Activated CD8-positive, alpha-beta T cell treated with anti-CD3 and anti-CD28 coated beads, Interleukin-2, amount 10 ng/mL, durations not matched to agents 7 days and 5 days (primary cell): ENCODE results near the gene STIMATE. TPM values are rescaled to one million over a fixed set of nuclear protein-coding genes. Genes with fewer than 3 reads are reported as not detected.

ENCODE experiments used
- ATAC-seq: fragments of 150-1000 bp; cut with Tn5 transposase; one replicate; pipeline ENCODE4 v1.10.0; 2021; ENCODE audit warnings: moderate library complexity
- CTCF ChIA-PET: fragments of 350-600 bp; sonication (Branson Sonifier 250); formaldehyde crosslinking; loops from one replicate; lab custom pipeline; 2021; ENCODE audit warnings: antibody characterized with exemption; lab: Charles Lee
- POLR2A ChIA-PET: fragments of 350-600 bp; sonication (Branson Sonifier 250); formaldehyde crosslinking; loops from one replicate; lab custom pipeline; 2021; ENCODE audit warnings: antibody characterized with exemption; lab: Charles Lee
- DNase-seq: peaks from one replicate; pipeline ENCODE4 v3.0.0-alpha.2; 2020
- H3K27ac Mint-ChIP-seq: one replicate; pipeline ENCODE4 v1.8.0; 2021; ENCODE audit warnings: mild to moderate bottlenecking, mixed read lengths
- H3K27me3 Mint-ChIP-seq: one replicate; pipeline ENCODE4 v1.8.0; 2021; ENCODE audit warnings: low read depth, mixed read lengths
- H3K36me3 Mint-ChIP-seq: one replicate; pipeline ENCODE4 v1.8.0; 2021; ENCODE audit warnings: low read depth, mixed read lengths
- H3K4me1 Mint-ChIP-seq: one replicate; pipeline ENCODE4 v1.8.0; 2021; ENCODE audit warnings: low read depth, mixed read lengths
- H3K4me3 Mint-ChIP-seq: one replicate; pipeline ENCODE4 v1.8.0; 2021; ENCODE audit warnings: mild to moderate bottlenecking, mixed read lengths
- H3K9me3 Mint-ChIP-seq: one replicate; pipeline ENCODE4 v1.8.0; 2022; ENCODE audit warnings: mixed read lengths; ENCODE audit not compliant: insufficient read depth
- total RNA-seq, 2 experiments: library from RNA; stranded (reverse); gene quantifications; one replicate each; pipeline ENCODE4 v1.2.3, GENCODE V29; 2021

Gene STIMATE
- total RNA-seq, 2 experiments from 2014 or later, result 26.5 to 29.9 TPM

DNA sequence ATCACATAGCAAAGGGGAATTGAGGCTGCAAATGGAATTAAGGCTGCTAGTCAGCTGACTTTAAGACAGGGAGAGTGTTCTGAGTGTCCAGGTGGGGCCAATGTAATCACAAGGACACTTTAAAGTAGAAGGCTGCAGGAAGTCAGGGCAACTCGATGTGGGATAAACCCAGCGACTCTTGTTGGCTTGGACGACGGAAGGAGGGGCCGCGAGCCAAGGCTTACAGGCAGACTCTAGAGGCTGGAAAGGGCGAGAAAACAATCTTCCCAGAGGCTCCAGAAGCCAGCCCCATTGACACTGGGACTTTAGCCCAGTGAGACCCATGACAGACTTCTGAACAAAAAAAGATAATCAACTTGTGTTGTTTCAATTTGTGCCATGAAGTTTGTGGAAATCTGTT lies 49.6 kb downstream of the STIMATE start:
- Mint-ChIP-seq H3K4me3 (no peak overlapping the region), H3K27me3 (no peaks in the 10 kb centered on the region), H3K36me3 (peaks cover 9% of the 10 kb centered on the region), H3K4me1 (peaks cover 9% of the 10 kb centered on the region), H3K9me3 (no peaks in the 10 kb centered on the region), H3K27ac (no peak overlapping the region)
- ChIA-PET CTCF (interaction anchor here (1.4 to 1.5 kb wide), 2 partner anchors 9 to 27 kb away, joined by 4 to 8 read pairs; no protein-coding TSS in a partner anchor), POLR2A (no interaction called here)
- DNase-seq (no peak), ATAC-seq (no peak)

GRCh38 chr3:52847241-52847640 lies 50.1 kb downstream of the STIMATE start:
- DNase-seq (no peak), ATAC-seq (no peak)
- Mint-ChIP-seq H3K36me3 (peaks cover 9% of the 10 kb centered on the region), H3K27me3 (no peaks in the 10 kb centered on the region), H3K9me3 (no peaks in the 10 kb centered on the region), H3K27ac (no peak overlapping the region), H3K4me3 (no peak overlapping the region), H3K4me1 (peaks cover 9% of the 10 kb centered on the region)
- POLR2A ChIA-PET, result interaction anchor here (0.6 kb wide), 1 partner anchor 50 kb away, joined by 3 read pairs; no protein-coding TSS in a partner anchor
- CTCF ChIA-PET, result interaction anchor here (2.2 kb wide), 1 partner anchor 10 kb away, joined by 5 read pairs; no protein-coding TSS in a partner anchor

DNA sequence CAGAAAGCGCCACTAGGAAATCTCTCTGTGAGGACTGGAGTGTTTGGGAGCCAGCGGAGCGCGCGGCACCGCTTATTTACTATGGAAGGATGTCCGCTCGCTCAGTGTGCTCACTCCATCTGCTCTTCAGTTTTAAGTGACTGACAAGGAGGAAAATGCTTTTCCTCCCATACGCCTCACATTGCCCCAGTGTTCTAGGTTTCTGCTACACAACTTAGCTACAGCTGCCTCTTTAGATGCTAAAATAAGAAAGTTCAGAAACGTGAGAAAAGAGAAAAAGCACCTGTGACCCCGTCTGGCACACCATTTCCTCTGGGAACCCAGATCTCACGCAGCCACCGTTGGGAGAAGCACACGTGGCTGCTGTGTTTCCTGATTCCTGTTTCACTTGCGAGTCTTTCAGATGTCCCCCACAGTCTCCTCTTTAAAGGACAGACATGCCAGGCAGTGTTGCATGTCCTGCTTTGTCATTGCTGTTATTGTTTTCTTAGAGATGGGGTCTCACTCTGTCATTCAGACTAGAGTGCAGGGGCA lies 50.8 kb downstream of the STIMATE start:
- POLR2A ChIA-PET, result no interaction called here
- Mint-ChIP-seq H3K4me1 (peaks cover 9% of the 10 kb centered on the region), H3K9me3 (no peaks in the 10 kb centered on the region), H3K27ac (no peak overlapping the region), H3K36me3 (peaks cover 4% of the 10 kb centered on the region), H3K27me3 (no peaks in the 10 kb centered on the region), H3K4me3 (no peak overlapping the region)
- DNase-seq, result no peak
- no peak for ATAC-seq
- CTCF ChIA-PET, result interaction anchor here (0.6 to 2.2 kb wide), 8 partner anchors 9 to 140 kb away, joined by 3 to 5 read pairs (median 3); no protein-coding TSS in a partner anchor

- no peaks in the 10 kb centered on the region for H3K9me3 Mint-ChIP-seq
- peaks cover 7% of the 10 kb centered on the region for H3K36me3 Mint-ChIP-seq
- no peak overlapping the region for H3K27ac Mint-ChIP-seq
- peaks cover 9% of the 10 kb centered on the region for H3K4me1 Mint-ChIP-seq
- POLR2A ChIA-PET, result no interaction called here
- H3K4me3 Mint-ChIP-seq, result no peak overlapping the region
- H3K27me3 Mint-ChIP-seq, result no peaks in the 10 kb centered on the region
- CTCF ChIA-PET, result interaction anchor here (0.7 to 2.2 kb wide), 12 partner anchors 9 to 264 kb away, joined by 3 to 6 read pairs (median 3); no protein-coding TSS in a partner anchor
- ATAC-seq (no peak), DNase-seq (no peak)
These were observed 51.5 kb downstream of the STIMATE start for GRCh38 chr3:52845691-52846431.

GRCh38 chr3:52845157-52845556 lies 52.2 kb downstream of the STIMATE start:
- POLR2A ChIA-PET, result no interaction called here
- Mint-ChIP-seq H3K27ac (no peak overlapping the region), H3K9me3 (no peaks in the 10 kb centered on the region), H3K4me1 (peaks cover 9% of the 10 kb centered on the region), H3K27me3 (no peaks in the 10 kb centered on the region), H3K36me3 (peaks cover 13% of the 10 kb centered on the region), H3K4me3 (no peak overlapping the region)
- DNase-seq, result no peak
- CTCF ChIA-PET, result interaction anchor here (0.7 to 2.2 kb wide), 9 partner anchors 8 to 265 kb away, joined by 3 to 6 read pairs (median 3); no protein-coding TSS in a partner anchor
- no peak for ATAC-seq

GRCh38 chr3:52844290-52844975 lies 52.9 kb downstream of the STIMATE start:
- CTCF ChIA-PET, result interaction anchor here (0.7 kb wide), 1 partner anchor 31 kb away, joined by 3 read pairs; no protein-coding TSS in a partner anchor
- Mint-ChIP-seq H3K4me3 (no peak overlapping the region), H3K36me3 (peaks cover 15% of the 10 kb centered on the region), H3K27ac (no peak overlapping the region), H3K4me1 (peaks cover 13% of the 10 kb centered on the region), H3K27me3 (no peaks in the 10 kb centered on the region), H3K9me3 (no peaks in the 10 kb centered on the region)
- DNase-seq (no peak), ATAC-seq (no peak)
- POLR2A ChIA-PET, result no interaction called here

- Mint-ChIP-seq H3K9me3 (no peaks in the 10 kb centered on the region), H3K27ac (no peak overlapping the region), H3K4me3 (no peak overlapping the region), H3K27me3 (no peaks in the 10 kb centered on the region), H3K36me3 (peaks cover 15% of the 10 kb centered on the region), H3K4me1 (peaks cover 18% of the 10 kb centered on the region)
- ATAC-seq, result no peak
- ChIA-PET CTCF (interaction anchor here (0.7 kb wide), 1 partner anchor 32 kb away, joined by 3 read pairs; no protein-coding TSS in a partner anchor), POLR2A (no interaction called here)
- no peak for DNase-seq
These were observed 53.5 kb downstream of the STIMATE start for GRCh38 chr3:52843881-52844280.

DNA sequence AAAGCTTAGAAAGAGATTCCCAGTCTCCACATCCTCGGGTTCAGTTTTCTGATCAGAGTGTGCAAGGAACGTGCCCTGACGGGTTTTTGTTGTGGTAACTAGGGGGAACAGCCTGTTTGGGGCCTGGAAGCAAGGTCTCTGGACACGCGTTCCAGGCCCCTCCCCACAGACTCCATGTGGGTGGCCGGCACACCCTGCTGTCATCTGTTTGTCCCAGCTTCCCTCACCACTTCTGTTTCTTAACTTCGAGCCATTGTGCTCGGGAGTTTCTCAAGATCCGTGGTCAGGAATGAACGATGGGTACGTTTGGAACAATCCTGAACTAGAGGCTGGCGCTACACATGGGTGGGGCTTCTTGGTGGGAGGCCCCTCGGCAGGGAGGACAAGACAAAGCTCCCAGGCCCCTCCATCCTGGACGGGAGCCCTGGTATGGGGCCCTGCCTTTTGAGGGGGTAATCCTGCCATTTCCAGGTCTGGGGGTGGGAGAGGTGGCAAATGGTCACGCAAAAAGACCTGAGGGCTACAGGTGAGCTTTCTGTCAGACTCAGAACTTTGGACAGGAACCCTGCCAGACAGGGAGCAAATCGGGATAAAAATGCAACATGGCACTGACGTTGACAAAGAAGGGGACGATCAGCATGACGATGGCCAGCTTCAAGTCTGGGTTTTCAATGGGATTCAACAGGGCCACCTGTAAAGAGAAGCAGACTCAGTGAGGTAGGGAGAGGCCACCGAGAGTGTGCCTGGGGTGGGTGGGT lies 54.1 kb downstream of the STIMATE start:
- H3K36me3 Mint-ChIP-seq, result peaks cover 18% of the 10 kb centered on the region
- ChIA-PET POLR2A (interaction anchor here (0.7 kb wide), 1 partner anchor 45 kb away, joined by 3 read pairs; no protein-coding TSS in a partner anchor), CTCF (interaction anchor here (0.7 to 1.4 kb wide), 4 partner anchors 10 to 95 kb away, joined by 3 read pairs; no protein-coding TSS in a partner anchor)
- no peak overlapping the region for H3K27ac Mint-ChIP-seq
- no peaks in the 10 kb centered on the region for H3K27me3 Mint-ChIP-seq
- H3K9me3 Mint-ChIP-seq, result no peaks in the 10 kb centered on the region
- peaks cover 24% of the 10 kb centered on the region for H3K4me1 Mint-ChIP-seq
- H3K4me3 Mint-ChIP-seq, result no peak overlapping the region
- no peak for DNase-seq
- no peak for ATAC-seq

- Mint-ChIP-seq H3K27me3 (no peaks in the 10 kb centered on the region), H3K9me3 (no peaks in the 10 kb centered on the region), H3K4me3 (no peak overlapping the region), H3K27ac (no peak overlapping the region), H3K4me1 (peaks cover 33% of the 10 kb centered on the region), H3K36me3 (peaks cover 23% of the 10 kb centered on the region)
- ChIA-PET CTCF (interaction anchor here (1.4 kb wide), 1 partner anchor 21 kb away, joined by 3 read pairs; no protein-coding TSS in a partner anchor), POLR2A (no interaction called here)
- ATAC-seq, result no peak
- no peak for DNase-seq
These were observed 54.9 kb downstream of the STIMATE start for GRCh38 chr3:52842424-52842823.

- Mint-ChIP-seq H3K9me3 (no peaks in the 10 kb centered on the region), H3K27ac (no peak overlapping the region), H3K36me3 (peaks cover 25% of the 10 kb centered on the region), H3K27me3 (no peaks in the 10 kb centered on the region), H3K4me1 (peaks cover 37% of the 10 kb centered on the region), H3K4me3 (no peak overlapping the region)
- ChIA-PET CTCF (interaction anchor here (1.4 kb wide), 1 partner anchor 21 kb away, joined by 3 read pairs; no protein-coding TSS in a partner anchor), POLR2A (no interaction called here)
- ATAC-seq (no peak), DNase-seq (no peak)
These were observed 55.4 kb downstream of the STIMATE start for GRCh38 chr3:52841981-52842340.
